Endodermal cell (in vitro differentiated cells): ENCODE data around the gene GSE1. TPM values are rescaled to one million over a fixed set of nuclear protein-coding genes. Genes with fewer than 3 reads are reported as not detected.

ENCODE experiments used
- DNase-seq: peaks from one replicate; pipeline ENCODE4 v3.0.0-alpha.2; 2017
- H3K27ac ChIP-seq: 2 replicates; pipeline ENCODE4 v1.5.1; 2013; ENCODE audit warnings: mild to moderate bottlenecking, low read depth, low read length, moderate library complexity
- H3K27me3 ChIP-seq: 2 replicates; pipeline ENCODE4 v1.6.1; 2013; ENCODE audit warnings: mild to moderate bottlenecking, low read length, moderate library complexity; ENCODE audit not compliant: insufficient read depth, control insufficient read depth, poor library complexity, severe bottlenecking
- H3K36me3 ChIP-seq: 2 replicates; pipeline ENCODE4 v1.7.0; 2013; ENCODE audit warnings: mild to moderate bottlenecking, low read length, moderate library complexity; ENCODE audit not compliant: control insufficient read depth, insufficient read depth
- H3K4me1 ChIP-seq: one replicate; pipeline ENCODE4 v1.7.0; 2013; ENCODE audit warnings: low read length; ENCODE audit not compliant: control insufficient read depth, insufficient read depth
- H3K4me3 ChIP-seq: 2 replicates; pipeline ENCODE4 v1.5.1; 2013; ENCODE audit warnings: mild to moderate bottlenecking, low read length, moderate library complexity
- H3K9ac ChIP-seq: 2 replicates; pipeline ENCODE4 v1.6.1; 2013; ENCODE audit warnings: mild to moderate bottlenecking, low read length, moderate library complexity; ENCODE audit not compliant: poor library complexity, severe bottlenecking; ENCODE audit errors: extremely low read depth
- H3K9me3 ChIP-seq: 2 replicates; pipeline ENCODE4 v1.6.1; 2013; ENCODE audit warnings: mild to moderate bottlenecking, low read length, moderate library complexity; ENCODE audit not compliant: control insufficient read depth
- H3K27ac Mint-ChIP-seq: 2 replicates; pipeline ENCODE4 v1.8.0; 2020; ENCODE audit warnings: mixed read lengths
- H3K27me3 Mint-ChIP-seq: 2 replicates; pipeline ENCODE4 v1.8.0; 2021; ENCODE audit warnings: mild to moderate bottlenecking, mixed read lengths; ENCODE audit not compliant: insufficient read depth
- H3K36me3 Mint-ChIP-seq: 2 replicates; pipeline ENCODE4 v1.8.0; 2020; ENCODE audit warnings: low read depth, mixed read lengths
- H3K4me1 Mint-ChIP-seq: 2 replicates; pipeline ENCODE4 v1.8.0; 2020; ENCODE audit warnings: mixed read lengths
- H3K4me3 Mint-ChIP-seq: 2 replicates; pipeline ENCODE4 v1.8.0; 2020; ENCODE audit warnings: mild to moderate bottlenecking, moderate library complexity, mixed read lengths
- H3K9me3 Mint-ChIP-seq: 2 replicates; pipeline ENCODE4 v1.8.0; 2020; ENCODE audit warnings: mild to moderate bottlenecking, mixed read lengths
- WGBS, 2 experiments: methylation state at CpG; one replicate each; pipeline versions ENCODE4 v1.1.5 to v1.1.7; 2013; ENCODE audit warnings: missing lambda C conversion rate in 2 of 2, mixed read lengths in 1 of 2; ENCODE audit not compliant: insufficient coverage in 1 of 2, insufficient read length in 1 of 2; 5-methylcytosine and 5-hydroxymethylcytosine counted together
- total RNA-seq, 2 donors: library from RNA; stranded (reverse); fragmentation: NEBNext Ultra II Directional in 1 of 2; extraction: Animal tissue kit (Norgen Biotek cat#: 25700) in 1 of 2; gene quantifications; 2 replicates in 1 of 2; 3 replicates in 1 of 2; pipeline ENCODE4 v1.2.1, GENCODE V29; 2021
- TF ChIP-seq, protein P1 (sequence below): fragments of 200-600 bp; sonication (generic); conservative IDR thresholded peaks from 2 replicates; pipeline ENCODE4 v1.5.0; 2021; ENCODE audit warnings: antibody characterized with exemption, mild to moderate bottlenecking

GSE1 gene
- total RNA-seq, 2 donors from 2014 or later = 108 to 128 TPM

DNA sequence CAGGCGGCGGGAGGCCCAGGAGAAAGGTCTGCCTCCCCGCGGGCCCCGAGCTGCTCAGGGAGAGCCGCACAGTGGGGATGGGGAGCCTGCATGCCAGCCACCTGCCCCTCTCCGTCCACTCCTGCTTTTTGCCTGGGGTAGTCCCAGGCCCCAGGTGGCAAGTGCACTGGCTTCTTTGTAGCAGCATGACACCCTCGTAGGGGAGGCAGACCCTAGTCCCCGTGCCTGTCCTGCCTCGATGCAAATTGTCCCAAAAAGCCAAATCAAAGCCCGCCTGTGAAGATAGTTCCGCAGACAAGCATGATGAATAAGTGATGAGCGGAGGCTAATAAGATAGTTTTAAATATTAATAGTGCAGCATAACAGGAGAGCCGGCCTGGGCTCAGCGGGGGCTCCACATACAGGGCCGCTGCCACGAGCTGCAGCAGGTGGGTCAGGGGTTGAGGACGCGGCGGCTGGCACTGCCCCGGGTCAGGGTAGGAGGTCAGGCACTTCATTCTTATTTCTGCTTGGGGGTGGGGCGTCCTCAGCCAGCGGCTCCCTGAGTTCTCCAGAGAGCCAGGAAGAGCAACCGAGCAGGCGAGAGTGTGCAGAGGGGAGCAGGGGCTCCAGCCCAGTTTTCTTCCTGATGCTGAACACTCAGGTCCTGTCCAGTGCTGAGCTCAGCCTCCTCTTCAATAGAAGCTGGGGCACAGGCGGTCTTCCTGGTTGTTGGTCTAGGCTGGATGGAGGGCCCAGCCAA is 48.8 kb downstream of the GSE1 start:
- H3K27ac Mint-ChIP-seq = peak overlapping the region; percentile 52
- Histone ChIP-seq H3K4me3 (no peak overlapping the region), H3K9ac (no peak overlapping the region), H3K9me3 (no peaks in the 10 kb centered on the region), H3K27ac (peak overlapping the region; percentile 98), H3K36me3 (peaks cover 94% of the 10 kb centered on the region), H3K4me1 (no peaks in the 10 kb centered on the region), H3K27me3 (no peaks in the 10 kb centered on the region)
- H3K27me3 Mint-ChIP-seq = no peaks in the 10 kb centered on the region
- no peaks in the 10 kb centered on the region for H3K4me1 Mint-ChIP-seq
- TF ChIP-seq, protein P1, sequence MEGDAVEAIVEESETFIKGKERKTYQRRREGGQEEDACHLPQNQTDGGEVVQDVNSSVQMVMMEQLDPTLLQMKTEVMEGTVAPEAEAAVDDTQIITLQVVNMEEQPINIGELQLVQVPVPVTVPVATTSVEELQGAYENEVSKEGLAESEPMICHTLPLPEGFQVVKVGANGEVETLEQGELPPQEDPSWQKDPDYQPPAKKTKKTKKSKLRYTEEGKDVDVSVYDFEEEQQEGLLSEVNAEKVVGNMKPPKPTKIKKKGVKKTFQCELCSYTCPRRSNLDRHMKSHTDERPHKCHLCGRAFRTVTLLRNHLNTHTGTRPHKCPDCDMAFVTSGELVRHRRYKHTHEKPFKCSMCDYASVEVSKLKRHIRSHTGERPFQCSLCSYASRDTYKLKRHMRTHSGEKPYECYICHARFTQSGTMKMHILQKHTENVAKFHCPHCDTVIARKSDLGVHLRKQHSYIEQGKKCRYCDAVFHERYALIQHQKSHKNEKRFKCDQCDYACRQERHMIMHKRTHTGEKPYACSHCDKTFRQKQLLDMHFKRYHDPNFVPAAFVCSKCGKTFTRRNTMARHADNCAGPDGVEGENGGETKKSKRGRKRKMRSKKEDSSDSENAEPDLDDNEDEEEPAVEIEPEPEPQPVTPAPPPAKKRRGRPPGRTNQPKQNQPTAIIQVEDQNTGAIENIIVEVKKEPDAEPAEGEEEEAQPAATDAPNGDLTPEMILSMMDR = no peak
- DNase-seq = no peak
- no peaks in the 10 kb centered on the region for H3K9me3 Mint-ChIP-seq
- WGBS, 2 experiments = 82 to 93% methylated on average over 13 to 26 of the region's 26 CpGs
- no peak overlapping the region for H3K4me3 Mint-ChIP-seq
- peaks cover 83% of the 10 kb centered on the region for H3K36me3 Mint-ChIP-seq

DNA sequence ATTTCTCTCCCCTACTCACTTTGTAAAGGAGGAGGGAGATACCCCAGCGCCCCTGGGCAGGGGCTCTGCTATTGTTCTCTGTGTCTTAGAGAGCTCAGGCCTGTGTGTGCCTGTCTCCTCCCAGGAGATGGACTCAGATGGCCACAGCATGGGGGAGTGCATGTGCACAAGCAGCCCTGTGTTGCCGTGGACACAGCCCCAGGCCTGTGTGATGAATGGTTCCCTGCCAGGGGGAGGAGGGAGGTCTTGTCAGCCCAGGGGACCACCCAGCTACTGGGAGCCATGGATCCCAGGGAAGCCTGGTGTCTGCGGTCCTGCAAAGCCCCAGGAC is 49.3 kb downstream of the GSE1 start:
- no peak overlapping the region for H3K27ac Mint-ChIP-seq
- peaks cover 83% of the 10 kb centered on the region for H3K36me3 Mint-ChIP-seq
- no peaks in the 10 kb centered on the region for H3K9me3 Mint-ChIP-seq
- Histone ChIP-seq H3K27me3 (no peaks in the 10 kb centered on the region), H3K9ac (no peak overlapping the region), H3K27ac (peak overlapping the region; percentile 98), H3K4me1 (no peaks in the 10 kb centered on the region), H3K4me3 (no peak overlapping the region), H3K9me3 (no peaks in the 10 kb centered on the region), H3K36me3 (peaks cover 94% of the 10 kb centered on the region)
- TF ChIP-seq, protein P1 = no peak
- no peaks in the 10 kb centered on the region for H3K4me1 Mint-ChIP-seq
- H3K4me3 Mint-ChIP-seq = no peak overlapping the region
- H3K27me3 Mint-ChIP-seq = no peaks in the 10 kb centered on the region
- no peak for DNase-seq
- 75 to 96% methylated on average over 1 to 3 of the region's 3 CpGs for WGBS, 2 experiments

DNA sequence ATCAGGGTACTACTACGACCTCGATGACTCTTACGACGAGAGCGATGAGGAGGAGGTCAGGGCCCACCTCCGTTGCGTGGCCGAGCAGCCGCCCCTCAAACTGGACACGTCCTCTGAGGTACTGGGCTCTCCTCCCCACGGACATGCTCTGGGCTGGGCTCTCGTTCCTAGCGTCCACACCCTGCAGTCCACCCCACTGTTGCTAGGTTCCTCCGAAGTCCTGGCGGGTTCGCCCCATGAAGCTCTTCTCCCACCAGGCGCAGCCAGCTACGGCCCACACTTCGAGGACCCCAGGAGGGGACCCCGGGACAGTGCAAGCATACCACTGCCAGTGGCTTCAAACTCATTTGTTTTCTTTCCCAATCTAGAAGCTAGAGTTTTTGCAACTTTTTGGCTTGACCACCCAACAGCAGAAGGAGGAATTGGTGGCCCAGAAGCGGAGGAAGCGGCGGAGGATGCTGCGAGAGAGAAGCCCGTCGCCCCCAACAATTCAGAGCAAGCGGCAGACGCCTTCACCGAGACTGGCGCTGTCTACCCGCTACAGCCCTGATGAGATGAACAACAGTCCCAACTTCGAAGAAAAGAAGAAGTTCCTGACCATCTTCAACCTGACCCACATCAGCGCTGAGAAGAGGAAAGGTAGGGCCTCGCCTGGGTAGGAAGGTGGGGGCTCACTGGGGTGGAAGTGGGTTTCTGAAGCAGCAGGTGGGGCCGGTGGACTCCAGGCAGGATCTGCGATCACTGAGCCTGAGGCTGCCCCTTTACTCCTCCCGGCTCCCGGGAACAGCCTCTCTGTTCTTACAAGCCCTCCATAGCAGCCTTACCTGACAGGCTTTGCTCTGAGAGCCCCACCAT is 50.1 kb downstream of the GSE1 start:
- TF ChIP-seq, protein P1 = no peak
- WGBS, 2 experiments = 97% methylated on average over 36 to 38 of the region's 38 CpGs
- Histone ChIP-seq H3K27me3 (no peaks in the 10 kb centered on the region), H3K4me1 (no peaks in the 10 kb centered on the region), H3K36me3 (peaks cover 93% of the 10 kb centered on the region), H3K27ac (peak overlapping the region; percentile 98), H3K9ac (no peak overlapping the region), H3K9me3 (no peaks in the 10 kb centered on the region), H3K4me3 (no peak overlapping the region)
- Mint-ChIP-seq H3K36me3 (peaks cover 85% of the 10 kb centered on the region), H3K9me3 (no peaks in the 10 kb centered on the region), H3K4me3 (no peak overlapping the region), H3K27ac (no peak overlapping the region), H3K27me3 (no peaks in the 10 kb centered on the region), H3K4me1 (no peaks in the 10 kb centered on the region)
- DNase-seq = no peak
